ENCODE results near the gene CASP10. TPM values are rescaled to one million over a fixed set of nuclear protein-coding genes. Genes with fewer than 3 reads are reported as not detected.
A peak's percentile ranks its signal among the peaks of the same experiment; 100 is the strongest.

CASP10 gene
- total and polyA plus RNA-seq, 9 of the 15 experiments (the other 6 are each of a cell fraction or from before 2014, with no cell fraction given), result 7.1 to 20.4 (median 10.8) TPM

DNA sequence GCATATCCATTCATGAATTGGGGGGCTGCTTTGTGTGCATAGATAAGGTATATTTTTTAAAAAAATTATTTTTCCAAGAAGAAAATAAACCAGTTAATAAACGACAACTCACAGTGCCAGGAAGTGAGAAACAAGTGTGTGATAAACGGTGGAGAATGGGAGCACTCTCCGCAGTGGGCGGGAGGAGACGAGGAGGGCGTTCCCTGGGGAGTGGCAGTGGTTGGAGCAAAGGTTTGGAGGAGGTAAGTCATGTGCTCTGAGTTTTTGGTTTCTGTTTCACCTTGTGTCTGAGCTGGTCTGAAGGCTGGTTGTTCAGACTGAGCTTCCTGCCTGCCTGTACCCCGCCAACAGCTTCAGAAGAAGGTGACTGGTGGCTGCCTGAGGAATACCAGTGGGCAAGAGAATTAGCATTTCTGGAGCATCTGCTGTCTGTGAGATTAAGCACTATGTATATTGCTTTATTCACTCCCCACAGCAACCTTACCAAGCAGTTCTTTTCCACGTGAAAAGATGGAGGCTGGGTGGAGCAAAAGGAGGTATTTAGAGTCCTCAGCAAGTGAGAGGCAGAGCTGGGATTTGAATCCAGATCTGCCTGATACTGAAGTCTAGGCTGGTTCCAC lies 50.4 kb downstream of the CASP10 start:
- FAIRE-seq (peak; percentile 98), ATAC-seq (peak; percentile 91), DNase-seq (ENCODE audit: extremely low read depth in 1 of 4, low spot score in 3 of 4) (peak; percentile 73 to 92 (median 78))
- WGBS (ENCODE audit: insufficient coverage, low coverage, missing lambda C conversion rate), result 1% methylated on average over 8 of the region's 8 CpGs
- Histone ChIP-seq H3K4me1 (replicated peaks in 1 of 2; ENCODE audit: control insufficient read depth in 2 of 2, insufficient read depth in 2 of 2, low read length in 2 of 2) (peaks cover 4 to 10% of the 10 kb centered on the region in 2 experiments; a peak in 3 of 5 replicates), H3K9ac (ENCODE audit: insufficient read depth in 1 of 2, low read depth in 2 of 2, low read length in 2 of 2) (peak overlapping the region; percentile 76 to 93; a peak in 3 of 4 replicates), H3K36me3 (ENCODE audit: control insufficient read depth, insufficient read depth, low read length) (peaks cover 11% of the 10 kb centered on the region; the same call in 2 of the 3 replicates), H3K9me1 (ENCODE audit: control insufficient read depth, insufficient read depth, low read length) (no peaks in the 10 kb centered on the region), H3K27ac (ENCODE audit: extremely low read depth, low read depth, low read length) (peak overlapping the region; percentile 80), H3K4me2 (ENCODE audit: insufficient read depth, low read length) (peak overlapping the region; percentile 87), H3K27me3 (ENCODE audit: control insufficient read depth in 2 of 2, insufficient read depth in 2 of 2, low read length in 2 of 2) (no peaks in the 10 kb centered on the region), H3K4me3 (peak overlapping the region; percentile 62), H3K9me3 (replicated peaks; ENCODE audit: control insufficient read depth, insufficient read depth, low read depth, low read length) (no peaks in the 10 kb centered on the region), H3K79me2 (ENCODE audit: control insufficient read depth, insufficient read depth, low read length) (peaks cover 43% of the 10 kb centered on the region), H2AFZ (ENCODE audit: low read depth, low read length) (peak overlapping the region; percentile 93), H4K20me1 (replicated peaks; ENCODE audit: control insufficient read depth, insufficient read depth, low read length) (no peaks in the 10 kb centered on the region)
- CTCF ChIA-PET (ENCODE audit: low intra/inter-chr PET ratio), result interaction anchor here (0.7 to 2.9 kb wide), 4 partner anchors 44 to 332 kb away, joined by 3 to 13 read pairs (median 4); partner anchors contain the start of gene CASP10
- intact Hi-C loops (cut with micrococcal nuclease) (loop anchor here (5.0 kb wide), 2 partner anchors 161 to 521 kb away; partner anchors contain the start of genes HYCC2 and NDUFB3), in situ Hi-C loops (cut with MboI) (loop anchor here (5.0 kb wide), 1 partner anchor 129 kb away; no protein-coding TSS in a partner anchor)
- POLR2A ChIA-PET, result interaction anchor here (0.6 to 3.1 kb wide), 12 partner anchors 9 to 466 kb away, joined by 3 to 24 read pairs (median 4); partner anchors contain the start of genes CASP10 and FLACC1
- no TSS peak for BruUV-seq (replicated peaks)
- TF ChIP-seq, protein P1, sequence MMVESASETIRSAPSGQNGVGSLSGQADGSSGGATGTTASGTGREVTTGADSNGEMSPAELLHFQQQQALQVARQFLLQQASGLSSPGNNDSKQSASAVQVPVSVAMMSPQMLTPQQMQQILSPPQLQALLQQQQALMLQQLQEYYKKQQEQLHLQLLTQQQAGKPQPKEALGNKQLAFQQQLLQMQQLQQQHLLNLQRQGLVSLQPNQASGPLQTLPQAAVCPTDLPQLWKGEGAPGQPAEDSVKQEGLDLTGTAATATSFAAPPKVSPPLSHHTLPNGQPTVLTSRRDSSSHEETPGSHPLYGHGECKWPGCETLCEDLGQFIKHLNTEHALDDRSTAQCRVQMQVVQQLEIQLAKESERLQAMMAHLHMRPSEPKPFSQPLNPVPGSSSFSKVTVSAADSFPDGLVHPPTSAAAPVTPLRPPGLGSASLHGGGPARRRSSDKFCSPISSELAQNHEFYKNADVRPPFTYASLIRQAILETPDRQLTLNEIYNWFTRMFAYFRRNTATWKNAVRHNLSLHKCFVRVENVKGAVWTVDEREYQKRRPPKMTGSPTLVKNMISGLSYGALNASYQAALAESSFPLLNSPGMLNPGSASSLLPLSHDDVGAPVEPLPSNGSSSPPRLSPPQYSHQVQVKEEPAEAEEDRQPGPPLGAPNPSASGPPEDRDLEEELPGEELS (CRISPR knock-in tag; IDR thresholded peaks at IDR 0.05; ENCODE audit: borderline replicate concordance), result no peak
- no peak for TF ChIP-seq PML (IDR thresholded peaks at IDR 0.05; ENCODE audit: low read length)
- TF ChIP-seq RBBP5 (IDR thresholded peaks at IDR 0.05; ENCODE audit: borderline replicate concordance, insufficient read depth, low read length, poor library complexity, severe bottlenecking), result peak; percentile 14
- TF ChIP-seq L3MBTL2 (IDR thresholded peaks at IDR 0.05), result peak; percentile 31; the same call in 1 of the 2 replicates
- peak; percentile 72 for TF ChIP-seq MXI1 (IDR thresholded peaks at IDR 0.05; ENCODE audit: low read depth, low read length)
- peak; percentile 42 to 78; a peak in 2 of 4 replicates for TF ChIP-seq FOXK2 (conservative IDR thresholded peaks at IDR 0.05 in 1 of 2, IDR thresholded peaks at IDR 0.05 in 1 of 2; ENCODE audit: low read depth in 2 of 2)
- TF ChIP-seq HDAC8 (tag; IDR thresholded peaks at IDR 0.05), result no peak
- TF ChIP-seq, protein P2, sequence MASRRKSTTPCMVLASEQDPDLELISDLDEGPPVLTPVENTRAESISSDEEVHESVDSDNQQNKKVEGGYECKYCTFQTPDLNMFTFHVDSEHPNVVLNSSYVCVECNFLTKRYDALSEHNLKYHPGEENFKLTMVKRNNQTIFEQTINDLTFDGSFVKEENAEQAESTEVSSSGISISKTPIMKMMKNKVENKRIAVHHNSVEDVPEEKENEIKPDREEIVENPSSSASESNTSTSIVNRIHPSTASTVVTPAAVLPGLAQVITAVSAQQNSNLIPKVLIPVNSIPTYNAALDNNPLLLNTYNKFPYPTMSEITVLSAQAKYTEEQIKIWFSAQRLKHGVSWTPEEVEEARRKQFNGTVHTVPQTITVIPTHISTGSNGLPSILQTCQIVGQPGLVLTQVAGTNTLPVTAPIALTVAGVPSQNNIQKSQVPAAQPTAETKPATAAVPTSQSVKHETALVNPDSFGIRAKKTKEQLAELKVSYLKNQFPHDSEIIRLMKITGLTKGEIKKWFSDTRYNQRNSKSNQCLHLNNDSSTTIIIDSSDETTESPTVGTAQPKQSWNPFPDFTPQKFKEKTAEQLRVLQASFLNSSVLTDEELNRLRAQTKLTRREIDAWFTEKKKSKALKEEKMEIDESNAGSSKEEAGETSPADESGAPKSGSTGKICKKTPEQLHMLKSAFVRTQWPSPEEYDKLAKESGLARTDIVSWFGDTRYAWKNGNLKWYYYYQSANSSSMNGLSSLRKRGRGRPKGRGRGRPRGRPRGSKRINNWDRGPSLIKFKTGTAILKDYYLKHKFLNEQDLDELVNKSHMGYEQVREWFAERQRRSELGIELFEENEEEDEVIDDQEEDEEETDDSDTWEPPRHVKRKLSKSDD (conservative IDR thresholded peaks at IDR 0.05; ENCODE audit: low read length), result no peak
- TF ChIP-seq PHF8 (IDR thresholded peaks at IDR 0.05; ENCODE audit: borderline replicate concordance, low read length), result peak; percentile 60; the same call in 1 of the 2 replicates

Data from K562 (cell line).